IMR-90 (cell line): ENCODE data around the gene SMIM24. TPM values are rescaled to one million over a fixed set of nuclear protein-coding genes. Genes with fewer than 3 reads are reported as not detected.

Experiments used
- ATAC-seq: fragments of 200-7000 bp; cut with Tn5 transposase; 2 replicates; pipeline ENCODE4 v1.9.1; 2020; ENCODE audit warnings: low read depth, mild to moderate bottlenecking, moderate library complexity
- BruUV-seq: library from RNA; stranded (reverse); fragments of 400-500 nt; replicated peaks from 2 replicates; lab custom pipeline; 2021; lab: Mats Ljungman, UMichigan
- CTCF ChIA-PET: fragments of 300-600 bp; formaldehyde crosslinking; extraction: SDS; loops from one replicate; lab custom pipeline; 2021; ENCODE audit warnings: antibody characterized with exemption; lab: Yijun Ruan, JAX
- POLR2A ChIA-PET: fragments of 300-600 bp; sonication (Branson Sonifier 250); formaldehyde crosslinking; loops from one replicate; lab custom pipeline; 2022; ENCODE audit warnings: antibody characterized with exemption; ENCODE audit not compliant: unreplicated experiment; lab: Charles Lee
- DNase-seq: peaks from one replicate; pipeline ENCODE4 v3.0.0; 2013
- H2AFZ ChIP-seq: replicated peaks from 2 replicates; pipeline ENCODE3; 2013; ENCODE audit warnings: low read length, mild to moderate bottlenecking; ENCODE audit not compliant: poor library complexity
- H2AK5ac ChIP-seq: 2 replicates; pipeline ENCODE4 v1.6.1; 2013; ENCODE audit warnings: low read depth, low read length, inconsistent platforms
- H2AK9ac ChIP-seq: replicated peaks from 2 replicates; pipeline ENCODE3; 2013; ENCODE audit warnings: mild to moderate bottlenecking, low read depth, low read length, moderate library complexity; ENCODE audit not compliant: poor library complexity
- H2BK120ac ChIP-seq: 2 replicates; pipeline ENCODE4 v1.6.1; 2013; ENCODE audit warnings: low read depth, low read length, inconsistent platforms
- H2BK15ac ChIP-seq: 3 replicates; pipeline ENCODE4 v1.6.1; 2013; ENCODE audit warnings: low read depth, low read length, inconsistent platforms
- H2BK20ac ChIP-seq: 2 replicates; pipeline ENCODE4 v1.6.1; 2013; ENCODE audit warnings: low read depth, mild to moderate bottlenecking, inconsistent platforms, low read length, moderate library complexity
- H2BK5ac ChIP-seq: 2 replicates; pipeline ENCODE4 v1.6.1; 2013; ENCODE audit warnings: mild to moderate bottlenecking, low read depth, low read length, inconsistent platforms; ENCODE audit not compliant: poor library complexity, severe bottlenecking
- H3K14ac ChIP-seq: replicated peaks from 2 replicates; pipeline ENCODE4 v1.6.1; 2013; ENCODE audit warnings: low read depth, low read length, inconsistent platforms
- H3K18ac ChIP-seq: 2 replicates; pipeline ENCODE4 v1.6.1; 2013; ENCODE audit warnings: low read depth, low read length, control low read depth
- H3K23ac ChIP-seq: 2 replicates; pipeline ENCODE4 v1.6.1; 2013; ENCODE audit warnings: low read depth, low read length, inconsistent platforms
- H3K27ac ChIP-seq: 2 replicates; pipeline ENCODE4 v1.5.1; 2013; ENCODE audit warnings: mild to moderate bottlenecking, control low read depth, low read length; ENCODE audit not compliant: insufficient read depth
- H3K27me3 ChIP-seq: 2 replicates; pipeline ENCODE4 v1.6.1; 2013; ENCODE audit warnings: low read length; ENCODE audit not compliant: control insufficient read depth, insufficient read depth
- H3K36me3 ChIP-seq: 2 replicates; pipeline ENCODE4 v1.6.1; 2013; ENCODE audit warnings: low read length, mixed read lengths; ENCODE audit not compliant: control insufficient read depth, insufficient read depth
- H3K4ac ChIP-seq: 2 replicates; pipeline ENCODE4 v1.6.1; 2013; ENCODE audit warnings: low read depth, low read length, inconsistent platforms
- H3K4me1 ChIP-seq: 2 replicates; pipeline ENCODE4 v1.6.1; 2013; ENCODE audit warnings: low read length, mixed read lengths; ENCODE audit not compliant: control insufficient read depth, insufficient read depth
- H3K4me2 ChIP-seq: 2 replicates; pipeline ENCODE4 v1.6.1; 2013; ENCODE audit warnings: low read depth, mild to moderate bottlenecking, control low read depth, low read length, moderate library complexity
- H3K4me3 ChIP-seq: 2 replicates; pipeline ENCODE4 v1.5.1; 2013; ENCODE audit warnings: low read depth, mild to moderate bottlenecking, control low read depth, low read length, moderate library complexity; ENCODE audit not compliant: insufficient read depth
- H3K56ac ChIP-seq: 2 replicates; pipeline ENCODE4 v1.6.1; 2013; ENCODE audit warnings: low read length, inconsistent platforms; ENCODE audit not compliant: insufficient read depth; ENCODE audit errors: extremely low read depth
- H3K79me1 ChIP-seq, 2 experiments: 2 replicates each; pipeline ENCODE4 v1.6.1; 2013; ENCODE audit warnings: low read length in 2 of 2, inconsistent platforms in 1 of 2, low read depth in 1 of 2
- H3K9ac ChIP-seq: 2 replicates; pipeline ENCODE4 v1.6.1; 2013; ENCODE audit warnings: low read depth, low read length, control low read depth
- H3K9me1 ChIP-seq: 2 replicates; pipeline ENCODE4 v1.6.1; 2013; ENCODE audit warnings: low read length, inconsistent platforms; ENCODE audit not compliant: insufficient read depth
- H3K9me3 ChIP-seq: 2 replicates; pipeline ENCODE4 v1.6.1; 2013; ENCODE audit warnings: low read length; ENCODE audit not compliant: control insufficient read depth, insufficient read depth
- H4K20me1 ChIP-seq: 2 replicates; pipeline ENCODE4 v1.6.1; 2013; ENCODE audit warnings: low read length, inconsistent platforms; ENCODE audit not compliant: insufficient read depth
- H4K5ac ChIP-seq: 2 replicates; pipeline ENCODE4 v1.6.1; 2013; ENCODE audit warnings: mild to moderate bottlenecking, low read depth, low read length, control low read depth
- H4K8ac ChIP-seq, 2 experiments: 2 replicates each; pipeline ENCODE4 v1.6.1; 2013; ENCODE audit warnings: low read depth in 2 of 2, low read length in 2 of 2, control low read depth in 1 of 2, inconsistent platforms in 1 of 2
- H4K91ac ChIP-seq: 2 replicates; pipeline ENCODE4 v1.6.1; 2013; ENCODE audit warnings: low read depth, low read length, inconsistent platforms; ENCODE audit not compliant: insufficient read depth
- CEBPB ChIP-seq: IDR thresholded peaks from 2 replicates; pipeline ENCODE4 v1.6.1; 2012; ENCODE audit warnings: low read depth, low read length, improper control_type of control experiment
- WGBS, 2 experiments: methylation state at CpG; one replicate each; pipeline versions ENCODE4 v1.1.5 to v1.1.7; 2013; ENCODE audit warnings: missing lambda C conversion rate in 2 of 2; ENCODE audit not compliant: insufficient read length in 1 of 2; ENCODE audit errors: extremely low coverage in 2 of 2; 5-methylcytosine and 5-hydroxymethylcytosine counted together
- dilution Hi-C: fragments of 300-500 bp; cut with HindIII; formaldehyde crosslinking; loops from one replicate; pipeline ENCODE4 v1.14.3; 2018; ENCODE audit warnings: low sequenced_read_pairs; ENCODE audit not compliant: unreplicated experiment
- in situ Hi-C: fragments of 300-500 bp; cut with MboI; formaldehyde crosslinking; loops from 3 replicates; pipeline ENCODE4 v1.14.3; 2019; ENCODE audit warnings: low sequenced_read_pairs, inconsistent platforms, mixed read lengths
- intact Hi-C: fragments of 100-400 bp; cut with micrococcal nuclease; formaldehyde crosslinking; loops from 2 replicates; pipeline ENCODE4 v1.10.0; 2022
- polyA plus RNA-seq, 3 experiments: library from polyadenylated mRNA; depleted of rRNA; stranded (reverse); fragments of >200 nt; gene quantifications; 2 replicates each; pipeline ENCODE4 v1.2.3, GENCODE V29; 2012; ENCODE audit warnings: low replicate concordance in 1 of 3
- total RNA-seq: library from RNA; depleted of rRNA; stranded (reverse); fragments of >200 nt; gene quantifications from 2 replicates; pipeline ENCODE4 v1.2.3, GENCODE V29; 2012
- TF ChIP-seq, protein P1 (sequence below): conservative IDR thresholded peaks from 2 replicates; pipeline ENCODE4 v1.5.1; 2012; ENCODE audit warnings: mild to moderate bottlenecking, low read depth, low read length, improper control_type of control experiment

SMIM24 gene
- total and polyA plus RNA-seq, 2 of the 4 experiments (the other 2 are of a cell fraction): not detected

DNA sequence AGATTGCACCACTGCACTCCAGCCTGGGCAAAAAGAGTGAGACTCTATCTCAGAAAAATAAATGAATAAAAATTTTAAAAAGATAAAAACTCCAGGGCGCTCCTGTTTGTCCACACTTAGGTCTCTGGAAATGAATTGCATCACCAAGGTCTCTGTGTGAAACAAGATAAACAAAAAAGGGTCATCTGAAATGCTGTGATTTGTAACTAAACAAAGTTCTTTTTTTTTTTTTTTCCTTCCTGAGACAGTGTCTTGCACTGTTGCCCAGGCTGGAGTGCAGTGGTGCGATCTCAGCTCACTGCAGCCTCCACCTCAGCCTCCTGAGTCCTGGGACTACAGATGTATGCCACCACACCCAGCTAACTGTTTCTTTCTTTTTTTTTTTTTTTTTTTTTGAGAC is 37.3 kb upstream of the SMIM24 start:
- Histone ChIP-seq H3K4me3 (no peak overlapping the region), H3K79me1 (peaks cover 12 to 97% of the 10 kb centered on the region in 2 experiments), H3K18ac (no peak overlapping the region), H4K20me1 (peaks cover 99% of the 10 kb centered on the region), H2AFZ (no peak overlapping the region), H3K14ac (no peak overlapping the region), H2AK9ac (no peak overlapping the region), H3K4ac (no peak overlapping the region), H4K8ac (no peak overlapping the region), H3K4me2 (no peak overlapping the region), H3K4me1 (peaks cover 13% of the 10 kb centered on the region), H2BK5ac (no peak overlapping the region), H3K23ac (no peak overlapping the region), H3K56ac (no peak overlapping the region), H3K9ac (no peak overlapping the region), H4K91ac (no peak overlapping the region), H4K5ac (no peak overlapping the region), H3K9me3 (no peaks in the 10 kb centered on the region), H3K36me3 (peaks cover 12% of the 10 kb centered on the region; the same call in 1 of the 2 replicates), H3K9me1 (peaks cover 25% of the 10 kb centered on the region), H3K27me3 (no peaks in the 10 kb centered on the region), H2AK5ac (no peak overlapping the region), H2BK20ac (no peak overlapping the region), H3K27ac (no peak overlapping the region), H2BK15ac (no peak overlapping the region), H2BK120ac (no peak overlapping the region)
- in situ Hi-C loops (no loop called here), dilution Hi-C loops (no loop called here), intact Hi-C loops (no loop called here)
- no peak for DNase-seq
- no peak; the same call in 1 of the 2 replicates for ATAC-seq
- CTCF ChIA-PET: no interaction called here
- BruUV-seq: no TSS peak
- WGBS, 2 experiments: no CpG with 5 or more reads among the region's 2 CpGs
- POLR2A ChIA-PET: no interaction called here
- TF ChIP-seq CEBPB: peak; percentile 35; the same call in 1 of the 2 replicates
- TF ChIP-seq, protein P1, sequence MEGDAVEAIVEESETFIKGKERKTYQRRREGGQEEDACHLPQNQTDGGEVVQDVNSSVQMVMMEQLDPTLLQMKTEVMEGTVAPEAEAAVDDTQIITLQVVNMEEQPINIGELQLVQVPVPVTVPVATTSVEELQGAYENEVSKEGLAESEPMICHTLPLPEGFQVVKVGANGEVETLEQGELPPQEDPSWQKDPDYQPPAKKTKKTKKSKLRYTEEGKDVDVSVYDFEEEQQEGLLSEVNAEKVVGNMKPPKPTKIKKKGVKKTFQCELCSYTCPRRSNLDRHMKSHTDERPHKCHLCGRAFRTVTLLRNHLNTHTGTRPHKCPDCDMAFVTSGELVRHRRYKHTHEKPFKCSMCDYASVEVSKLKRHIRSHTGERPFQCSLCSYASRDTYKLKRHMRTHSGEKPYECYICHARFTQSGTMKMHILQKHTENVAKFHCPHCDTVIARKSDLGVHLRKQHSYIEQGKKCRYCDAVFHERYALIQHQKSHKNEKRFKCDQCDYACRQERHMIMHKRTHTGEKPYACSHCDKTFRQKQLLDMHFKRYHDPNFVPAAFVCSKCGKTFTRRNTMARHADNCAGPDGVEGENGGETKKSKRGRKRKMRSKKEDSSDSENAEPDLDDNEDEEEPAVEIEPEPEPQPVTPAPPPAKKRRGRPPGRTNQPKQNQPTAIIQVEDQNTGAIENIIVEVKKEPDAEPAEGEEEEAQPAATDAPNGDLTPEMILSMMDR: no peak
